SK-N-SH (cell line): Measurements from ENCODE around the gene TNRC6C. TPM values are rescaled to one million over a fixed set of nuclear protein-coding genes. Genes with fewer than 3 reads are reported as not detected.
A peak's percentile ranks its signal among the peaks of the same experiment; 100 is the strongest.

Experiments
- CTCF ChIA-PET: fragments of 300-600, 350-600 bp; formaldehyde crosslinking; extraction: SDS; loops from one replicate; lab custom pipeline; 2021; lab: Yijun Ruan, JAX
- POLR2A ChIA-PET: fragments of 350-600 bp; sonication (Branson Sonifier 250); formaldehyde crosslinking; extraction: SDS; loops from one replicate; lab custom pipeline; 2020; ENCODE audit warnings: antibody characterized with exemption, inconsistent platforms; lab: Yijun Ruan, JAX
- DNase-seq: peaks from one replicate; pipeline ENCODE4 v3.0.0; 2012
- H2AFZ ChIP-seq: fragments of 200-600 bp; sonication (generic); 2 replicates; pipeline ENCODE4 v1.8.1; 2016; ENCODE audit warnings: antibody characterized with exemption, mild to moderate bottlenecking, low read depth
- H3F3A ChIP-seq: fragments of 200-600 bp; sonication (generic); replicated peaks from 2 replicates; pipeline ENCODE3; 2016; ENCODE audit warnings: antibody characterized with exemption, mild to moderate bottlenecking; ENCODE audit not compliant: insufficient read depth
- H3K27ac ChIP-seq, 2 experiments: fragments of 200-500 bp in 1 of 2; fragments of 200-600 bp in 1 of 2; sonication (Bioruptor generic) in 1 of 2; sonication (generic), shearing (Covaris generic) in 1 of 2; 2 replicates each; pipeline versions ENCODE4 v1.5.1 to v1.6.1; 2014 to 2016; ENCODE audit warnings: low read depth in 2 of 2, inconsistent platforms in 1 of 2, low read length in 1 of 2, mild to moderate bottlenecking in 1 of 2, mixed read lengths in 1 of 2
- H3K27me3 ChIP-seq: fragments of 200-600 bp; sonication (generic), shearing (Covaris generic); 2 replicates; pipeline ENCODE4 v1.6.1; 2016; ENCODE audit warnings: mixed run types; ENCODE audit not compliant: insufficient read depth
- H3K36me3 ChIP-seq, 2 experiments: fragments of 200-500 bp in 1 of 2; fragments of 200-600 bp in 1 of 2; sonication (Bioruptor generic) in 1 of 2; sonication (generic) in 1 of 2; replicated peaks in 1 of 2; 2 replicates each; pipeline versions ENCODE3 to v1.5.1; 2014 to 2016; ENCODE audit warnings: low read length in 1 of 2, mild to moderate bottlenecking in 1 of 2; ENCODE audit not compliant: insufficient read depth in 2 of 2, control insufficient read depth in 1 of 2
- H3K4me1 ChIP-seq, 2 experiments: fragments of 200-500 bp in 1 of 2; fragments of 200-600 bp in 1 of 2; sonication (Bioruptor generic) in 1 of 2; sonication (generic), shearing (Covaris generic) in 1 of 2; 2 replicates each; pipeline versions ENCODE4 v1.5.1 to v1.6.1; 2014 to 2016; ENCODE audit warnings: low read depth in 1 of 2, low read length in 1 of 2, mixed run types in 1 of 2; ENCODE audit not compliant: insufficient read depth in 2 of 2, control insufficient read depth in 1 of 2
- H3K4me2 ChIP-seq: fragments of 200-600 bp; sonication (generic), shearing (Covaris generic); 2 replicates; pipeline ENCODE4 v1.6.1; 2017; ENCODE audit warnings: mixed run types
- H3K4me3 ChIP-seq, 2 experiments: fragments of 200-500 bp in 1 of 2; fragments of 200-600 bp in 1 of 2; sonication (Bioruptor generic) in 1 of 2; sonication (generic), shearing (Covaris generic) in 1 of 2; 2 replicates each; pipeline versions ENCODE4 v1.5.1 to v1.8.1; 2014 to 2016; ENCODE audit warnings: low read depth in 2 of 2, inconsistent platforms in 1 of 2, low read length in 1 of 2, mild to moderate bottlenecking in 1 of 2, mixed read lengths in 1 of 2, moderate library complexity in 1 of 2
- H3K79me2 ChIP-seq: fragments of 200-600 bp; sonication (generic); 2 replicates; pipeline ENCODE4 v1.8.1; 2017; ENCODE audit warnings: mild to moderate bottlenecking; ENCODE audit not compliant: insufficient read depth
- H3K9ac ChIP-seq: fragments of 200-600 bp; sonication (generic); 2 replicates; pipeline ENCODE4 v1.6.1; 2017; ENCODE audit warnings: mixed run types
- H3K9me2 ChIP-seq: fragments of 200-600 bp; sonication (generic); 2 replicates; pipeline ENCODE4 v1.6.1; 2017; ENCODE audit warnings: mixed run types
- H3K9me3 ChIP-seq: fragments of 200-600 bp; sonication (generic); 2 replicates; pipeline ENCODE4 v1.6.1; 2017; ENCODE audit warnings: mixed run types, mild to moderate bottlenecking, moderate library complexity
- H4K20me1 ChIP-seq: fragments of 200-600 bp; sonication (generic); 2 replicates; pipeline ENCODE4 v1.6.1; 2017; ENCODE audit warnings: mild to moderate bottlenecking, mixed run types; ENCODE audit not compliant: insufficient read depth
- CHD2 ChIP-seq: fragments of 150-350 bp; IDR thresholded peaks from 2 replicates; pipeline ENCODE4 v1.6.1; 2018; ENCODE audit warnings: low read length; ENCODE audit not compliant: partially characterized antibody
- EP300 ChIP-seq, 2 experiments: IDR thresholded peaks; 2 replicates each; pipeline versions ENCODE4 v1.4.0 to v1.6.1; 2012; ENCODE audit warnings: borderline replicate concordance in 1 of 2, low read depth in 1 of 2, low read length in 1 of 2
- EZH2phosphoT487 ChIP-seq: fragments of 200-600 bp; sonication (generic); IDR thresholded peaks from 2 replicates; pipeline ENCODE4 v1.6.1; 2017; ENCODE audit warnings: low read depth, mixed run types, mild to moderate bottlenecking, antibody characterized with exemption, moderate library complexity, borderline replicate concordance
- FOSL2 ChIP-seq: IDR thresholded peaks from 2 replicates; pipeline ENCODE4 v1.4.0; 2012; ENCODE audit warnings: low read depth, mild to moderate bottlenecking, moderate library complexity, borderline replicate concordance
- FOXJ3 ChIP-seq: sonication (generic); formaldehyde crosslinking; IDR thresholded peaks from 2 replicates; pipeline ENCODE4 v1.5.1; 2020; ENCODE audit warnings: mild to moderate bottlenecking, missing genetic modification reagents
- FOXM1 ChIP-seq: IDR thresholded peaks from 2 replicates; pipeline ENCODE4 v1.4.0; 2012; ENCODE audit warnings: low read depth, mild to moderate bottlenecking
- GABPA ChIP-seq: IDR thresholded peaks from 2 replicates; pipeline ENCODE4 v1.4.0; 2012; ENCODE audit warnings: low read depth, mild to moderate bottlenecking
- GATA2 ChIP-seq: sonication (generic); formaldehyde crosslinking; IDR thresholded peaks from 2 replicates; pipeline ENCODE4 v1.5.0; 2020; ENCODE audit warnings: mild to moderate bottlenecking, missing genetic modification reagents
- JUND ChIP-seq: IDR thresholded peaks from 2 replicates; pipeline ENCODE4 v1.4.0; 2012
- NFIC ChIP-seq: IDR thresholded peaks from 2 replicates; pipeline ENCODE4 v1.4.0; 2012; ENCODE audit warnings: borderline replicate concordance
- NRF1 ChIP-seq: IDR thresholded peaks from 2 replicates; pipeline ENCODE4 v1.6.1; 2012; ENCODE audit warnings: low read depth, mild to moderate bottlenecking, low read length
- RAD21 ChIP-seq: IDR thresholded peaks from 2 replicates; pipeline ENCODE4 v1.6.1; 2012; ENCODE audit warnings: mild to moderate bottlenecking, low read length
- RCOR1 ChIP-seq: fragments of 150-350 bp; IDR thresholded peaks from 2 replicates; pipeline ENCODE4 v1.6.1; 2017; ENCODE audit warnings: antibody characterized with exemption, low read length
- SIN3A ChIP-seq: IDR thresholded peaks from 2 replicates; pipeline ENCODE4 v1.6.1; 2012; ENCODE audit warnings: low read depth, mild to moderate bottlenecking, low read length, moderate library complexity, borderline replicate concordance
- SMC3 ChIP-seq: IDR thresholded peaks from 2 replicates; pipeline ENCODE4 v1.6.1; 2012; ENCODE audit warnings: low read depth, low read length, improper control_type of control experiment
- TAF1 ChIP-seq: IDR thresholded peaks from 2 replicates; pipeline ENCODE4 v1.6.1; 2012; ENCODE audit warnings: low read depth, mild to moderate bottlenecking, low read length, moderate library complexity, borderline replicate concordance
- TCF12 ChIP-seq: IDR thresholded peaks from 2 replicates; pipeline ENCODE4 v1.4.0; 2012
- TEAD4 ChIP-seq: IDR thresholded peaks from 2 replicates; pipeline ENCODE4 v1.4.0; 2012; ENCODE audit warnings: mild to moderate bottlenecking, borderline replicate concordance; ENCODE audit not compliant: insufficient read depth
- USF2 ChIP-seq: fragments of 150-350 bp; IDR thresholded peaks from 2 replicates; pipeline ENCODE4 v1.6.1; 2017; ENCODE audit warnings: antibody characterized with exemption, low read length, low read depth, borderline replicate concordance
- WGBS: methylation state at CpG from one replicate; pipeline ENCODE4 v1.1.6; 2017; ENCODE audit warnings: low lambda C conversion rate; 5-methylcytosine and 5-hydroxymethylcytosine counted together
- polyA plus RNA-seq, 3 experiments: library from polyadenylated mRNA; depleted of rRNA; stranded (reverse); fragments of >200 nt; gene quantifications; 2 replicates each; pipeline ENCODE4 v1.2.3, GENCODE V29; 2012
- TF ChIP-seq, protein P1 (sequence below): fragments of 150-350 bp; IDR thresholded peaks from 2 replicates; pipeline ENCODE4 v1.6.1; 2016; ENCODE audit warnings: mild to moderate bottlenecking, low read depth, low read length
- TF ChIP-seq, protein P2 (sequence below): fragments of 200-600 bp; sonication (generic); IDR thresholded peaks from 2 replicates; pipeline ENCODE4 v1.6.1; 2017; ENCODE audit warnings: antibody characterized with exemption, mild to moderate bottlenecking, moderate library complexity
- TF ChIP-seq, protein P3 (sequence below): IDR thresholded peaks from 2 replicates; pipeline ENCODE4 v1.4.0; 2012; ENCODE audit warnings: low read depth, borderline replicate concordance

The TNRC6C gene
- polyA plus RNA-seq, 1 of the 3 experiments (the other 2 are of a cell fraction): 2.2 TPM

GRCh38 chr17:78020717-78021108 is 62.2 kb downstream of the TNRC6C start:
- 87% methylated on average over 1 of the region's 1 CpG for WGBS
- no peak overlapping the region for H3K27ac ChIP-seq
- ChIA-PET CTCF (interaction anchor here (0.9 to 11.1 kb wide), 17 partner anchors 10 to 689 kb away, joined by 3 to 246 read pairs (median 9); no protein-coding TSS in a partner anchor), POLR2A (interaction anchor here (1.9 kb wide), 1 partner anchor 62 kb away, joined by 5 read pairs; the partner anchor contains the start of gene TNRC6C)
- no peaks in the 10 kb centered on the region for H3K36me3 ChIP-seq
- H3F3A ChIP-seq: peaks cover 6% of the 10 kb centered on the region
- H2AFZ ChIP-seq: no peak overlapping the region
- no peak overlapping the region for H3K9ac ChIP-seq
- no peak for DNase-seq
- H4K20me1 ChIP-seq: no peaks in the 10 kb centered on the region
- H3K27me3 ChIP-seq: no peaks in the 10 kb centered on the region
- no peaks in the 10 kb centered on the region for H3K9me3 ChIP-seq
- H3K4me2 ChIP-seq: no peak overlapping the region
- no peak overlapping the region for H3K4me3 ChIP-seq
- peaks cover 0 to 6% of the 10 kb centered on the region in 2 experiments; a peak in 2 of 4 replicates for H3K4me1 ChIP-seq
- no peaks in the 10 kb centered on the region for H3K9me2 ChIP-seq
- H3K79me2 ChIP-seq: no peaks in the 10 kb centered on the region
- TF ChIP-seq RAD21 (no peak), FOXM1 (no peak), FOSL2 (no peak), GABPA (no peak), EZH2phosphoT487 (no peak), TEAD4 (no peak), TAF1 (no peak), SIN3A (no peak), RCOR1 (no peak), NRF1 (no peak), GATA2 (no peak), TCF12 (no peak)
- TF ChIP-seq, protein P1, sequence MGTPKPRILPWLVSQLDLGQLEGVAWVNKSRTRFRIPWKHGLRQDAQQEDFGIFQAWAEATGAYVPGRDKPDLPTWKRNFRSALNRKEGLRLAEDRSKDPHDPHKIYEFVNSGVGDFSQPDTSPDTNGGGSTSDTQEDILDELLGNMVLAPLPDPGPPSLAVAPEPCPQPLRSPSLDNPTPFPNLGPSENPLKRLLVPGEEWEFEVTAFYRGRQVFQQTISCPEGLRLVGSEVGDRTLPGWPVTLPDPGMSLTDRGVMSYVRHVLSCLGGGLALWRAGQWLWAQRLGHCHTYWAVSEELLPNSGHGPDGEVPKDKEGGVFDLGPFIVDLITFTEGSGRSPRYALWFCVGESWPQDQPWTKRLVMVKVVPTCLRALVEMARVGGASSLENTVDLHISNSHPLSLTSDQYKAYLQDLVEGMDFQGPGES: no peak
- TF ChIP-seq, protein P2, sequence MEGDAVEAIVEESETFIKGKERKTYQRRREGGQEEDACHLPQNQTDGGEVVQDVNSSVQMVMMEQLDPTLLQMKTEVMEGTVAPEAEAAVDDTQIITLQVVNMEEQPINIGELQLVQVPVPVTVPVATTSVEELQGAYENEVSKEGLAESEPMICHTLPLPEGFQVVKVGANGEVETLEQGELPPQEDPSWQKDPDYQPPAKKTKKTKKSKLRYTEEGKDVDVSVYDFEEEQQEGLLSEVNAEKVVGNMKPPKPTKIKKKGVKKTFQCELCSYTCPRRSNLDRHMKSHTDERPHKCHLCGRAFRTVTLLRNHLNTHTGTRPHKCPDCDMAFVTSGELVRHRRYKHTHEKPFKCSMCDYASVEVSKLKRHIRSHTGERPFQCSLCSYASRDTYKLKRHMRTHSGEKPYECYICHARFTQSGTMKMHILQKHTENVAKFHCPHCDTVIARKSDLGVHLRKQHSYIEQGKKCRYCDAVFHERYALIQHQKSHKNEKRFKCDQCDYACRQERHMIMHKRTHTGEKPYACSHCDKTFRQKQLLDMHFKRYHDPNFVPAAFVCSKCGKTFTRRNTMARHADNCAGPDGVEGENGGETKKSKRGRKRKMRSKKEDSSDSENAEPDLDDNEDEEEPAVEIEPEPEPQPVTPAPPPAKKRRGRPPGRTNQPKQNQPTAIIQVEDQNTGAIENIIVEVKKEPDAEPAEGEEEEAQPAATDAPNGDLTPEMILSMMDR: no peak

- ChIA-PET CTCF (interaction anchor here (1.0 to 6.0 kb wide), 9 partner anchors 8 to 479 kb away, joined by 3 to 49 read pairs (median 7); no protein-coding TSS in a partner anchor), POLR2A (no interaction called here)
- no peaks in the 10 kb centered on the region for H3K27me3 ChIP-seq
- no peak for DNase-seq
- H3K9me3 ChIP-seq: no peaks in the 10 kb centered on the region
- no peaks in the 10 kb centered on the region for H3K79me2 ChIP-seq
- H2AFZ ChIP-seq: no peak overlapping the region
- no peaks in the 10 kb centered on the region for H3K36me3 ChIP-seq
- 18% methylated on average over 2 of the region's 2 CpGs for WGBS
- no peak overlapping the region for H3K9ac ChIP-seq
- no peak overlapping the region for H3K4me3 ChIP-seq
- H4K20me1 ChIP-seq: no peaks in the 10 kb centered on the region
- H3F3A ChIP-seq: peaks cover 6% of the 10 kb centered on the region
- no peak overlapping the region for H3K4me2 ChIP-seq
- H3K9me2 ChIP-seq: no peaks in the 10 kb centered on the region
- H3K4me1 ChIP-seq: peaks cover 0 to 6% of the 10 kb centered on the region in 2 experiments; a peak in 2 of 4 replicates
- H3K27ac ChIP-seq: peak overlapping the region; percentile 0 to 50; a peak in 2 of 4 replicates
- no peak for TF ChIP-seq NFIC
- no peak for TF ChIP-seq SMC3
- no peak for TF ChIP-seq CHD2
- no peak for TF ChIP-seq GABPA
- TF ChIP-seq TAF1: no peak
- TF ChIP-seq JUND: no peak
- TF ChIP-seq, protein P1: no peak
- 0 out of 4 replicates have a peak, but pooled peaks of 1 of the 2 experiments have one; percentile 16 for TF ChIP-seq EP300 (IDR thresholded peaks at IDR 0.05; ENCODE audit: borderline replicate concordance in 1 of 2, low read depth in 1 of 2, low read length in 1 of 2)
- no peak for TF ChIP-seq NRF1
- TF ChIP-seq FOXJ3 (CRISPR knock-in tag): no peak
- TF ChIP-seq, protein P3, sequence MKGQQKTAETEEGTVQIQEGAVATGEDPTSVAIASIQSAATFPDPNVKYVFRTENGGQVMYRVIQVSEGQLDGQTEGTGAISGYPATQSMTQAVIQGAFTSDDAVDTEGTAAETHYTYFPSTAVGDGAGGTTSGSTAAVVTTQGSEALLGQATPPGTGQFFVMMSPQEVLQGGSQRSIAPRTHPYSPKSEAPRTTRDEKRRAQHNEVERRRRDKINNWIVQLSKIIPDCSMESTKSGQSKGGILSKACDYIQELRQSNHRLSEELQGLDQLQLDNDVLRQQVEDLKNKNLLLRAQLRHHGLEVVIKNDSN: no peak
- no peak for TF ChIP-seq SIN3A
- no peak for TF ChIP-seq RAD21
- no peak for TF ChIP-seq USF2
- TF ChIP-seq GATA2: no peak
Observed at GRCh38 chr17:78022425-78022824, 63.9 kb downstream of the TNRC6C start.
